Aorta (tissue), 5 donors: ENCODE data around the gene EIF5AL1. TPM values are rescaled to one million over a fixed set of nuclear protein-coding genes. Genes with fewer than 3 reads are reported as not detected.
"Not testable (repeated sequence)": the region's sequence is repeated elsewhere in the genome, so short reads cannot be mapped to it uniquely, and the experiment has no call there.

Experiments used
- ATAC-seq: fragments of 200-7000 bp; cut with Tn5 transposase; one replicate; pipeline ENCODE4 v1.9.1; 2022; ENCODE audit warnings: moderate library complexity; ENCODE audit not compliant: low FRiP score
- DNase-seq, 2 donors: peaks; one replicate each; pipeline ENCODE4 v3.0.0-alpha.2; 2020
- H3K27ac ChIP-seq, 2 donors: one replicate each; pipeline ENCODE4 v1.5.1; 2013; ENCODE audit warnings: low read length in 2 of 2, mild to moderate bottlenecking in 2 of 2, moderate library complexity in 2 of 2, control low read depth in 1 of 2, inconsistent platforms in 1 of 2, low read depth in 1 of 2
- H3K27me3 ChIP-seq, 2 donors: one replicate each; pipeline ENCODE4 v1.6.1; 2013; ENCODE audit warnings: control low read depth in 1 of 2, low read length in 1 of 2, mild to moderate bottlenecking in 1 of 2, moderate library complexity in 1 of 2; ENCODE audit not compliant: insufficient read depth in 2 of 2, control insufficient read depth in 1 of 2
- H3K36me3 ChIP-seq, 2 donors: one replicate each; pipeline ENCODE4 v1.6.1; 2013; ENCODE audit warnings: control low read depth in 1 of 2, low read length in 1 of 2, mild to moderate bottlenecking in 1 of 2; ENCODE audit not compliant: insufficient read depth in 2 of 2, control insufficient read depth in 1 of 2
- H3K4me1 ChIP-seq, 2 donors: one replicate each; pipeline ENCODE4 v1.6.1; 2013; ENCODE audit warnings: low read length in 2 of 2, control low read depth in 1 of 2, mild to moderate bottlenecking in 1 of 2, moderate library complexity in 1 of 2; ENCODE audit not compliant: insufficient read depth in 2 of 2, control insufficient read depth in 1 of 2
- H3K4me3 ChIP-seq, 2 donors: one replicate each; pipeline ENCODE4 v1.5.1; 2013; ENCODE audit warnings: low read length in 2 of 2, control low read depth in 1 of 2, mild to moderate bottlenecking in 1 of 2
- H3K9me3 ChIP-seq: one replicate; pipeline ENCODE4 v1.6.1; 2013; ENCODE audit warnings: mild to moderate bottlenecking, low read length; ENCODE audit not compliant: control insufficient read depth
- WGBS, 2 donors: extraction: QIAGEN DNeasy Blood & Tissue Kit; methylation state at CpG; one replicate each; pipeline ENCODE4 v1.1.7; 2013; 5-methylcytosine and 5-hydroxymethylcytosine counted together
- intact Hi-C, 2 donors: fragments of 100-400 bp; cut with DNase I; formaldehyde crosslinking; loops; one replicate each; pipeline versions ENCODE4 v1.14.2 to v1.15.0; 2022
- polyA plus RNA-seq, 2 donors: library from polyadenylated mRNA; stranded (reverse); fragments of 200-250 nt; gene quantifications; one replicate each; pipeline ENCODE4 v1.2.3, GENCODE V29; 2013
- total RNA-seq, 2 donors: library from RNA; stranded (reverse); fragmentation: NEBNext Ultra II Directional; extraction: Animal tissue kit (Norgen Biotek cat#: 25700); gene quantifications; one replicate each; pipeline ENCODE4 v1.2.1, GENCODE V29; 2021
- donor health status: healthy with polysubstance abuse.
- donor health status: Bipolar disorder and iron deficiency.
- donor health status: DM: no; HTN: no; CAD: no.
- donor health status: DM: no; HTN: no; CAD: no.
- donor health status: DM: yes; HTN: yes; CAD: no.

The EIF5AL1 gene
- total and polyA plus RNA-seq, 4 donors, result 0.10 to 0.38 (median 0.36) TPM; not detected in 1

GRCh38 chr10:79517567-79517966 lies 5.2 kb downstream of the EIF5AL1 start:
- H3K36me3 ChIP-seq, intact Hi-C loops, DNase-seq, H3K4me3 ChIP-seq, ATAC-seq, H3K27me3 ChIP-seq, H3K4me1 ChIP-seq, H3K27ac ChIP-seq, H3K9me3 ChIP-seq: not testable (repeated sequence)
- WGBS, 2 donors, result 23 to 32% methylated on average over 2 of the region's 4 CpGs

- peak; percentile 51 for ATAC-seq
These were observed 9.4 kb downstream of the EIF5AL1 start for GRCh38 chr10:79521751-79522150.

GRCh38 chr10:79522464-79522863 lies 10.1 kb downstream of the EIF5AL1 start:
- H3K36me3 ChIP-seq, H3K9me3 ChIP-seq, H3K4me3 ChIP-seq, H3K4me1 ChIP-seq, DNase-seq, intact Hi-C loops, H3K27me3 ChIP-seq, H3K27ac ChIP-seq: not testable (repeated sequence)
- 86 to 98% methylated on average over 2 to 3 of the region's 4 CpGs for WGBS, 2 donors
- peak; percentile 42 for ATAC-seq

More at GRCh38 chr10:79521751-79522150, 9.4 kb downstream of the EIF5AL1 start:
- DNase-seq, H3K27ac ChIP-seq, H3K36me3 ChIP-seq, H3K9me3 ChIP-seq, intact Hi-C loops, H3K4me1 ChIP-seq, H3K27me3 ChIP-seq, H3K4me3 ChIP-seq: not testable (repeated sequence)
- 79 to 85% methylated on average over 6 of the region's 6 CpGs for WGBS, 2 donors

- intact Hi-C loops, result not testable (repeated sequence)
- peak; percentile 24 for ATAC-seq
These were observed 11.0 kb downstream of the EIF5AL1 start for GRCh38 chr10:79523157-79523853.

GRCh38 chr10:79525049-79525710 lies 12.8 kb downstream of the EIF5AL1 start:
- H3K4me1 ChIP-seq, DNase-seq, intact Hi-C loops, H3K27ac ChIP-seq, ATAC-seq, H3K4me3 ChIP-seq, H3K27me3 ChIP-seq, H3K36me3 ChIP-seq, H3K9me3 ChIP-seq: not testable (repeated sequence)
- 81 to 88% methylated on average over 7 of the region's 8 CpGs for WGBS, 2 donors

More at GRCh38 chr10:79523157-79523853, 11.0 kb downstream of the EIF5AL1 start:
- H3K4me3 ChIP-seq, H3K9me3 ChIP-seq, H3K4me1 ChIP-seq, H3K27me3 ChIP-seq, H3K36me3 ChIP-seq, DNase-seq, H3K27ac ChIP-seq: not testable (repeated sequence)
- 88 to 90% methylated on average over 9 to 10 of the region's 13 CpGs for WGBS, 2 donors

GRCh38 chr10:79528261-79528660 lies 15.9 kb downstream of the EIF5AL1 start:
- H3K4me1 ChIP-seq, H3K9me3 ChIP-seq, ATAC-seq, H3K27me3 ChIP-seq, H3K27ac ChIP-seq, H3K36me3 ChIP-seq, H3K4me3 ChIP-seq, intact Hi-C loops, DNase-seq: not testable (repeated sequence)
- WGBS, 2 donors, result 58 to 65% methylated on average over 4 of the region's 4 CpGs

GRCh38 chr10:79533142-79533902 lies 21.0 kb downstream of the EIF5AL1 start:
- intact Hi-C loops, H3K27ac ChIP-seq, H3K9me3 ChIP-seq, H3K4me3 ChIP-seq, H3K27me3 ChIP-seq, H3K4me1 ChIP-seq, H3K36me3 ChIP-seq, ATAC-seq: not testable (repeated sequence)
- whole genome bisulfite sequencing, 2 donors, result 73 to 82% methylated on average over 9 to 11 of the region's 11 CpGs
- peak in 1 of 2 donors; percentile 56 for DNase-seq

GRCh38 chr10:79533903-79534175 lies 21.5 kb downstream of the EIF5AL1 start:
- H3K4me1 ChIP-seq, intact Hi-C loops: not testable (repeated sequence)
- WGBS, 2 donors, result 86 to 100% methylated on average over 1 of the region's 5 CpGs

More at GRCh38 chr10:79533903-79534175, 21.5 kb downstream of the EIF5AL1 start:
- not testable (repeated sequence) for ATAC-seq, H3K27ac ChIP-seq, H3K4me3 ChIP-seq, H3K36me3 ChIP-seq, DNase-seq, H3K9me3 ChIP-seq, H3K27me3 ChIP-seq
